Activated CD8-positive, alpha-beta memory T cell treated with anti-CD3 and anti-CD28 coated beads, Interleukin-2, amount 50 U/mL, for 24 hours (primary cell): Measurements from ENCODE around the gene MEIOSIN.
"Not testable (repeated sequence)": the region's sequence is repeated elsewhere in the genome, so short reads cannot be mapped to it uniquely, and the experiment has no call there.

Source experiments
- DNase-seq: peaks from one replicate; pipeline ENCODE4 v3.0.0-alpha.2; 2020; ENCODE audit errors: extremely low read depth

MEIOSIN gene

DNA sequence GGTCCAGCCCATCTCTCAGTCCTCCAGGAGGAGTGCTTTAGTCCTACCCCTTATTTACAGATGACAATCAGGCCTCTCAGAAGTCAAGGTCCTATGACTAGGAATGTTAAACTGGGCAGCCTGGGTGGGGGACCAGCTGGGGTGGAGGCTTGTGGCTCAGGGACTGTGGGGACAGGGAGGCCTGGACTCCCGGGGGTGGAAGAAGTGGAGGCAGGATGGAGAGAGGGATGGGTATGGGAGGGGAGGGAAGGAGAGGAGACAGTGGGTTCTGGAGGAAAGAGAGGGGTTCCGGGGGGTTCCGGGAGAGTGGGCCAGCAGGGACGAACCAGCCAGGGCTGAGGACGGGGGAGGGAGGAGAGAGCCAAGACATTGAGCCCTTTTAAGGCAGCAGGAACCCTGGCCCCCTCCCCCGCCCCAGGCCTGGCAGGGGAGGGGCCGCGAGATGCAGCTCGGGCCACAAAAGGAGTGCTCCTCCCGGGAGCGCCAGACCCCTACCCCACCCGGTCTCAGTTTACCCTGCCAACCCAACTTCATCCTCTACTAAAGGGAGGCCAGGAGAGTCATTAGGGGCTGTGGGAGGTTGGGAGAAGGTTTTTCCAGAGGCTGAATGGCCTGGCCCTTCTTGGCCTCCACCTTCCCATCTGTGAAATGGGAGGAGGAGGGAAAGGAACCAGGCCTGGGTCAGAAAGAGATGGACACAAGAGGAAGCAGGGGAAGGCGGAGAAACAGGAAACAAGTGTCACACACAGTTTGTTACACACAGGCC lies 47.4 kb downstream of the MEIOSIN start:
- DNase-seq = no peak

DNA sequence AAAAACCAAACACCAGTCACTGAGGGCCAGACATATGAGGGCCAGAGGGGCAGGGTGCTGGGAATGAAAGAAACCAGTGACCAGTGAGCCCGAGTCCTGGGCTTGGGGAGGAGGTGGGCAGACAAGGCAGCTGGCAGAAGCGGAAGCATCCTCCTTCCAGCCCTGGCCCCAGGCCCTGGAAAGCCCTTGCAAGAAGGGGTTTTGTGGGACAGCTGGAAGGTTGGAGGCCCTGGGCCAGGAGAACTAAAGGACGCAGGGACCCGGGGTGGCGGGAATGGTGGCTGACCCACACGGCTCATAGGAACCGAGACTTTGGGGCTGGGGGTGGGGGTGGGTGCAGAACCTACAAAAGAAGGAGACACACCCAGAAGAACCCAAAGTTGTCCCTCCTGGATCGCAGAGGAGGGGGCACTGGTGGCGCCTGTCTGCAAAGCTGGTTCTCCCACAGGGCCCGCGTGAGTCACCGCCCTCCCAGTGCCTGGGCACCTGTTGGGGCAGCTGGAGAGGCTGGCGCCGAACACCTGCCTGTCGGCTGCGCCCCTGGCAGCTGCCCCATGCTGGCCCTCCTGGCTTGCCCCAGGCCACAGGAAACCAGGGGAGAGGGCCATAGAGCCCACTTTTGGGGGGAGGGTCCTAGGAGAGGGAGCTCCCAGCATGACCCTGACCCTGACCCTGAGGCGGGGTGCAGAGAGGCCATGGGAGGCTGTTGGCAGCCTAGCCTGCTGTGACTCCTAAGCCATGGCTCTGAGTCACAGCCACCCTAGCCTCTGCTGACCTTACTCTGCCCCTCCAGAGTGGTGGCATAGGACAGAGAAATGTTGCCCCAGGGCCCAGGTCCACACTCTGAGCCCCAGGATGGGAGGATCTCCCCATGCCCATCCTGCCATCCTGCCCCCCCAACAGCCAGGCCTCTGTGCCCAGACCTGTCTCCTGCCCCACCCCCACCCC lies 48.2 kb downstream of the MEIOSIN start:
- DNase-seq = no peak

- no peak for DNase-seq
These were observed 49.0 kb downstream of the MEIOSIN start, which contains the start of gene DMPK for GRCh38 chr19:45782162-45782691. Gene DMPK, minus strand, starts transcription at chr19:45782490. Its CDS starts 138 bp downstream, at chr19:45782352.

- DNase-seq = no peak
These were observed 49.9 kb downstream of the MEIOSIN start for GRCh38 chr19:45782820-45783785.

GRCh38 chr19:45784096-45784495 lies 50.9 kb downstream of the MEIOSIN start:
- no peak for DNase-seq

DNA sequence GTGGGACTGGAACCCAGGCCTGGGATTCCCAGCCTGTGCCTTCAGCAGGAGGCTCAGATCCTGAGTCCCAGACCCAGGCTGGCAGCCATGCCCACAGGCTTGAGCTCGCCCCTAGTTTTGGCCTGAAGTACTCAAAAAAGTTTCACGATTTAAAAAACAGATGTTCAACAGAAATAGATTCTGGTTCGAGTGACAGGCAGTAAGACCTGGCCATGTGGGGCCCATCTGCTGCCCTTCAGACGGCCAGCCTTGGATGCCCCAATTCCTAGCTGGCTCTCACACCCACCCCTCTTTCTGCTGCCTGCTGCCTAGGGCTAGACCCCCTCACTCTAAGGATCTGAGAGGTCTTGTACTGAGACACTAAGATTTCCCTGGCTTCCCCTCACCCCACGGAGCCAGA lies 51.9 kb downstream of the MEIOSIN start:
- DNase-seq = no peak

GRCh38 chr19:45785781-45786532 lies 52.7 kb downstream of the MEIOSIN start:
- DNase-seq = no peak

DNA sequence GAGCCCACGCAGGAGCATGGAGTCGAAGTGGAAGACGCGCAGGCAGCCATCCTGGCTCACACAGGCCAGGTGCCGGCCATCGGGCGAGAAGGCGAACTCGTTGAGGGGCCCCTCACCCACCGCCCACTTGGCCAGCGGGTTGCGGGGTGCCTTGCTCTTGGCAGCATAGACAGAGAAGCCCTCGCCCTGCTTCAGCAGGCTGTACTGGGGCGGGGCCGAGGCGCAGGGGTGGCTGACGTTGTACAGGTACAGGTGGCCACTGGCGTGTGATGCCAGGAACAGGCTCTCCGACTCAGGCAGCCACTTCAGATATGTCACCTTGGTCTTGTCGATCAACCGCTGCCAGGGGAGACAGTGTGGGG lies 53.3 kb downstream of the MEIOSIN start:
- DNase-seq = no peak

- no peak for DNase-seq
These were observed 56.0 kb downstream of the MEIOSIN start for GRCh38 chr19:45789035-45789786.

GRCh38 chr19:45790942-45791341 lies 57.7 kb downstream of the MEIOSIN start:
- DNase-seq = no peak

- no peak for DNase-seq
These were observed 58.7 kb downstream of the MEIOSIN start for GRCh38 chr19:45791744-45792469.

DNA sequence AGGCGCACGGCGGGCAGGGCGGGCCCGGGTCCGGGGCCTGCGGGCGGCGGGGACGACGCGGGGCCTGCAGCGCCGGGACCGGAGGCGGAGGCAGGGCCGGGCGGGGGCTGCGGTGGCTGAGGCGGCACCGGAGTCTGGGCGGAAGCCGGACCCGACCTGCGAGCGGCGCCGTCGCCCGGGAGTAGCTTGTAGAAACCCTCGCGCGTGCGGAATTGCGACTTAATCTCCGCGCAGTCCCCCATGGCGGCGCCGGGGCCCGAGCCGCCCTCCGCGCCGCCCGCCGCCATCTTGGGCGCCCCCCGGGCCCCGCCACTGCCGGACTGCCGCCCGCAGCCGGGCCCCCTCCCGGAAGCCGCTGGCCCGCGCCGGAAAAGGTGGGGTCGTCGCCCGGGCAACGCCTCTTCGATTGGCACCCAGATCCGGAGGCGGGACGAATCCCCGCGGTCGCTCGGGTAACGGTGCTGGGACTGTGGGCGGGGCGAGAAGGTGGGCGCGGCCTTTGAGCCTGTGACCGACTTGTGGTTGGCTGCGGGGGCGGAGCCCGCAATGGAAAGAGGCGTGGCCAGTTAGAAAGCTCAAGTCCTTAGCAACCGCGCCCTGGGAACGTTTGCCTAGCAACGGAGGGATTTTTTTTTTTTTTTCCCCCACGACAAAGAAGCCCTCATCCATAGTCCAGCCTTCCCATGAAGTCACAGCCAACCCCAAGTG lies 59.4 kb downstream of the MEIOSIN start, which contains the start of gene DMWD:
TSS of gene DMWD (minus strand) at position 376 of the 708 bp plus-strand sequence. CDS start at position 287, 89 bp downstream.
- peak; percentile 99 for DNase-seq

DNA sequence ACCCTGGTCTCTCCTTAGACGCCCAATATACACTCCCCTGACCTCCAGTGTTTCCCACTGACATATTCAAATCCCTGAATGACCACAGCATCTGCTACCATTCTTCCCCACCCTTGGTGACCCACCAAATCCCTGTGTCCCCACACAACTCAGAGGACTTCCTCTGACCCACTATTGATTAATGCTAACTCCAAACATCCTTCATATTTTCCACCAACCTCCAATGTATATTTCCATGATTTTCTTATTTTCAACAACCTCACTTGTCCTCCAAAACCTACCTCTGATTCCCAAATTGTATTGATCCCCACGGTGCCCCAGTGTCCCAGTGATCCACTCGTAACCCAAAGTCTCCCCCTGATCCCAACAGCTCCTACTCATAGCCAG lies 59.9 kb downstream of the MEIOSIN start:
- DNase-seq = no peak

GRCh38 chr19:45793876-45794275 lies 60.6 kb downstream of the MEIOSIN start:
- no peak for DNase-seq

GRCh38 chr19:45794627-45795026 lies 61.4 kb downstream of the MEIOSIN start:
- no peak for DNase-seq

GRCh38 chr19:45798995-45799517 lies 65.8 kb downstream of the MEIOSIN start:
- DNase-seq = no peak

- not testable (repeated sequence) for DNase-seq
These were observed 66.3 kb downstream of the MEIOSIN start for GRCh38 chr19:45799541-45799940.

DNA sequence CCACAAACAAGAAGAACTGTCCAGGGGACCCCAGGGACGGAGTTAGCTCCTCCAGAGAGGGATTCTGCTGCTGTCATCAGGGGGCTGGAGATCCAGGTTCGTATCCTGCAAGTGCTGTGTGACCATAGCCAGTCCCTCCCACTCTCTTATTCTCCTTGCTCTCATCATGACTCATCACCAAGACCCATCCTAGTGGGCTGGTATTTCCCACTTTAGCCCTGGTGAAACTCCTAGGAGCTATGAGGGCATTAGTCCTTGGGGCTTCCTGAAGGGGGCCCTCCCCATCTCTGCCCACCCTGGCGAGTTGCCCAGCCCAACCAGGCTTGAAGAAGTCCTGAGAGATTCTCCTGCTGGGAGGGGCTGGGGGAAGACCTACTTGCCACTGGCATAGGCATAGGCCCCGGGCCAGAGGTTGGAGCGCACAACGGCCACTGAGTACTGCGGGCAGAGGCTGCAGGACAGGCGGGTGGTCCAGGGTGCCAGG lies 66.9 kb downstream of the MEIOSIN start:
- DNase-seq = no peak
